GM10266 (cell line): Measurements from ENCODE around the gene DBX1.
A peak's percentile ranks its signal among the peaks of the same experiment; 100 is the strongest.

Experiments
- DNase-seq: peaks from one replicate; pipeline ENCODE4 v3.0.0; 2012; ENCODE audit errors: extremely low spot score
- CTCF ChIP-seq: IDR thresholded peaks from 2 replicates; pipeline ENCODE4 v1.5.1; 2012; ENCODE audit warnings: mild to moderate bottlenecking, low read depth; ENCODE audit not compliant: control insufficient read depth, insufficient read depth; ENCODE audit errors: missing control alignments

DBX1 gene

GRCh38 chr11:20159466-20160381 is 551 bp downstream of the DBX1 start:
- TF ChIP-seq CTCF = no peak
- DNase-seq = no peak

- TF ChIP-seq CTCF = no peak
These were observed 1.5 kb downstream of the DBX1 start for GRCh38 chr11:20158597-20159257.

GRCh38 chr11:20157728-20158127 is 2.5 kb downstream of the DBX1 start:
- DNase-seq = no peak
- TF ChIP-seq CTCF = no peak

More at GRCh38 chr11:20158597-20159257, 1.5 kb downstream of the DBX1 start:
- DNase-seq = peak; percentile 48

- DNase-seq = peak; percentile 44
These were observed 3.2 kb downstream of the DBX1 start for GRCh38 chr11:20156876-20157613.

GRCh38 chr11:20156280-20156875 is 3.9 kb downstream of the DBX1 start:
- peak; percentile 59 for DNase-seq
- TF ChIP-seq CTCF = no peak

More at GRCh38 chr11:20156876-20157613, 3.2 kb downstream of the DBX1 start:
- TF ChIP-seq CTCF = no peak

- TF ChIP-seq CTCF = no peak
These were observed 4.5 kb downstream of the DBX1 start for GRCh38 chr11:20155683-20156279.

More at GRCh38 chr11:20155683-20156279, 4.5 kb downstream of the DBX1 start:
- DNase-seq = no peak
